Posterior vena cava (tissue), 2 donors: ENCODE measurements around the gene ZNF200. TPM values are rescaled to one million over a fixed set of nuclear protein-coding genes. Genes with fewer than 3 reads are reported as not detected.
A peak's percentile ranks its signal among the peaks of the same experiment; 100 is the strongest.

Experiments
- DNase-seq: peaks from one replicate; pipeline ENCODE4 v3.0.0-alpha.2; 2020; ENCODE audit warnings: low spot score
- intact Hi-C, 2 donors: fragments of 100-400 bp; cut with DNase I; formaldehyde crosslinking; loops; one replicate each; pipeline versions ENCODE4 v1.14.1 to v1.14.2; 2022 to 2023
- total RNA-seq, 2 donors: library from RNA; stranded (reverse); fragmentation: NEBNext Ultra II Directional; extraction: Animal tissue kit (Norgen Biotek cat#: 25700); gene quantifications; one replicate each; pipeline ENCODE4 v1.2.1, GENCODE V29; 2021
- donor health status: DM: yes; HTN: yes; CAD: no.
- donor health status: DM: yes; HTN: yes; CAD: no.

Gene ZNF200
- total RNA-seq, 2 donors from 2014 or later, result 5.1 to 6.9 TPM

GRCh38 chr16:3256866-3257465 lies 22.0 kb upstream of the ZNF200 start:
- intact Hi-C loops, result no loop called here
- peak; percentile 54 for DNase-seq

GRCh38 chr16:3256146-3256865 lies 21.3 kb upstream of the ZNF200 start, which contains the start of gene MEFV:
Gene MEFV, minus strand, starts transcription at chr16:3256633. Its CDS starts 46 bp downstream, at chr16:3256587.
- intact Hi-C loops, result no loop called here
- peak; percentile 76 for DNase-seq

- peak; percentile 70 for DNase-seq
Observed at GRCh38 chr16:3254309-3254708, 19.4 kb upstream of the ZNF200 start.

GRCh38 chr16:3252967-3253366 lies 18.0 kb upstream of the ZNF200 start:
- intact Hi-C loops, result no loop called here
- no peak for DNase-seq

More at GRCh38 chr16:3254309-3254708, 19.4 kb upstream of the ZNF200 start:
- intact Hi-C loops, result no loop called here

GRCh38 chr16:3249451-3249850 lies 14.5 kb upstream of the ZNF200 start:
- intact Hi-C loops, result no loop called here
- peak; percentile 36 for DNase-seq

- intact Hi-C loops, result no loop called here
- no peak for DNase-seq
Observed at GRCh38 chr16:3249020-3249419, 14.1 kb upstream of the ZNF200 start.

GRCh38 chr16:3248596-3248995 lies 13.6 kb upstream of the ZNF200 start:
- DNase-seq, result peak; percentile 42
- intact Hi-C loops, result no loop called here

GRCh38 chr16:3246876-3247275 lies 11.9 kb upstream of the ZNF200 start:
- intact Hi-C loops, result no loop called here
- peak; percentile 57 for DNase-seq

- no peak for DNase-seq
- intact Hi-C loops, result no loop called here
Observed at GRCh38 chr16:3246002-3246401, 11.0 kb upstream of the ZNF200 start.

- DNase-seq, result no peak
- intact Hi-C loops, result no loop called here
Observed at GRCh38 chr16:3243882-3244281, 8.9 kb upstream of the ZNF200 start.

GRCh38 chr16:3242709-3243108 lies 7.8 kb upstream of the ZNF200 start:
- DNase-seq, result no peak
- intact Hi-C loops, result no loop called here

GRCh38 chr16:3241761-3242160 lies 6.8 kb upstream of the ZNF200 start:
- DNase-seq, result no peak
- intact Hi-C loops, result no loop called here

GRCh38 chr16:3235856-3236669 lies 1.1 kb upstream of the ZNF200 start:
- DNase-seq, result peak; percentile 88
- intact Hi-C loops, result no loop called here

GRCh38 chr16:3234543-3234856 lies 458 bp downstream of the ZNF200 start:
- intact Hi-C loops, result no loop called here

GRCh38 chr16:3223913-3224515 lies 10.9 kb downstream of the ZNF200 start:
- DNase-seq, result no peak
- intact Hi-C loops, result no loop called here

More at GRCh38 chr16:3234543-3234856, 458 bp downstream of the ZNF200 start:
- DNase-seq, result no peak

- intact Hi-C loops, result no loop called here
- no peak for DNase-seq
Observed at GRCh38 chr16:3220839-3221238, 14.1 kb downstream of the ZNF200 start.

- DNase-seq, result no peak
- intact Hi-C loops, result no loop called here
Observed at GRCh38 chr16:3216263-3216640, 18.7 kb downstream of the ZNF200 start.

- intact Hi-C loops, result no loop called here
- no peak for DNase-seq
Observed at GRCh38 chr16:3215601-3216262, 19.2 kb downstream of the ZNF200 start.

GRCh38 chr16:3214904-3215600 lies 19.9 kb downstream of the ZNF200 start:
- no peak for DNase-seq
- intact Hi-C loops, result no loop called here
